Sciatic nerve (tissue), 2 donors: Measurements from ENCODE around the gene NOD1. TPM values are rescaled to one million over a fixed set of nuclear protein-coding genes. Genes with fewer than 3 reads are reported as not detected.
"Not testable (repeated sequence)": the region's sequence is repeated elsewhere in the genome, so short reads cannot be mapped to it uniquely, and the experiment has no call there.

ENCODE experiments used
- ATAC-seq: fragments of 200-7000 bp; cut with Tn5 transposase; one replicate; pipeline ENCODE4 v1.9.1; 2020; ENCODE audit warnings: mild to moderate bottlenecking, moderate library complexity
- DNase-seq: peaks from one replicate; pipeline ENCODE4 v3.0.0-alpha.2; 2020; ENCODE audit warnings: low spot score
- intact Hi-C: fragments of 100-400 bp; cut with DNase I; formaldehyde crosslinking; loops from one replicate; pipeline ENCODE4 v1.14.2; 2022
- total RNA-seq: library from RNA; stranded (reverse); fragmentation: NEBNext Ultra II Directional; extraction: Animal tissue kit (Norgen Biotek cat#: 25700); gene quantifications from one replicate; pipeline ENCODE4 v1.2.1, GENCODE V29; 2021
- donor health status: DM: no; HTN: no; CAD: no.
- donor health status: DM: no; HTN: no; CAD: no.

The NOD1 gene
- total RNA-seq, 1 donor from 2014 or later = 33.0 TPM

- DNase-seq (no peak), ATAC-seq (no peak)
- intact Hi-C loops = no loop called here
These were observed 49.4 kb downstream of the NOD1 start for GRCh38 chr7:30429156-30429530.

- ATAC-seq (peak; percentile 16), DNase-seq (no peak)
These were observed 50.1 kb downstream of the NOD1 start for GRCh38 chr7:30428246-30429155.

DNA sequence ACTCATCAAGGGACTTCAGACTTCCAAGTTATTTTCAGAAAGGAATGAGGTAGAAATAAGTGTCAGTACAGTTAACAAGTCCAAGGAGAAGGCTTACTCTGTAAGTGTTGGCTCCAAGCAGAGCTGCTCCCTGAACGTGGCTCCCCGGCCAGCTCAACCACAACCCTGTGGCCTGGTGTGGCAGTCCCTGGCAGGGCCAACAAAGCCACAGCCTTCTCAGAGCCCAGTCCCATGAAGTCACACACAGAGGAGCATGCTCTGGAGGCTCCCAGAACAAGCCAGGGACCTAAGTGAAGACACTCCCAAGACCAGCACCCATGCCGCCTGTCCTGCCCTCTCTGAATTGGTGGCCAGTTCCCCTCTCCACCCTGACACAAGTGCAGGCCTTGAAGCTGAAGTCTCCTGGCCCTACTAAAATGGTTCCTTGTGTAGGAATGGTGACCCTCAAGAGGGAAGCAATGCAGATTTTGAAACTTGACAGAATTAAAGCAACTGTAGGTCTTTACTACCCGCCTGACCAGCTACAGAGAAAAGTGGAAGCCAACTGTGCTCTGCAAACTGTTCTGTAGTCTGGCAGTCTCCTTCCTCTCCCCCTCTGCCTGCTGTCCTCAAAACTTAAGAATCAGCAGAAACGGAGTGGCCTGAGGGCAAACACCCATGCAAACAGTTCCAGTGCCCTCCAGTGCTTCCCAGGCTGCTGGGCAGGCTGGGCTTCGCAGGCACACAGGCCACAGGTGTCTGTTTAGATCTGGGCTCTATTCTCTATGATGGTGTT lies 51.1 kb downstream of the NOD1 start:
- intact Hi-C loops = no loop called here
- ATAC-seq (peak; percentile 67), DNase-seq (no peak)

More at GRCh38 chr7:30428246-30429155, 50.1 kb downstream of the NOD1 start:
- intact Hi-C loops = no loop called here

DNA sequence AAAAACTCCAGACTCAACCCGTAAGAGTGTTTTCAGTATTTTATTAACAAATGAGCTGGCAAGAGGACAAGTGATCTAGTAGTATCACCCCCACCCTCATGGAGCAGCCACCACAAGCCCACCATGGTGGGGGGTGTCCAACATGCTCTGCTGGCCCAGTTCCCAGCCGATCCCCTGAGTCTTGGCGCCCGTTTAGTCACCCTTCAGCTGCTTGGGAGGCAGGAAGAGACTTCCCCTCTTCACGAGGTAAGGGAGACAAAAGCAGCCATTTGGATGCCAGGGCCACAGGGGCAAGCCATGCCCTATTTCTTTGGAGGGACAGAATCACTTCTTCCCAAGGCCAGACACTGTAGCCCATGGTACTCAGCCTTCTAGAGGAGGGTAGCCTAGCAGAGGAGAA lies 54.1 kb downstream of the NOD1 start:
- ATAC-seq (no peak), DNase-seq (no peak)
- intact Hi-C loops = no loop called here

GRCh38 chr7:30423788-30424505 lies 54.6 kb downstream of the NOD1 start:
- intact Hi-C loops = no loop called here
- ATAC-seq (no peak), DNase-seq (no peak)

GRCh38 chr7:30422922-30423321 lies 55.7 kb downstream of the NOD1 start:
- no peak for DNase-seq
- intact Hi-C loops = no loop called here
- ATAC-seq = no peak

- intact Hi-C loops = no loop called here
- ATAC-seq = no peak
- DNase-seq = no peak
These were observed 56.9 kb downstream of the NOD1 start for GRCh38 chr7:30421647-30422196.

- intact Hi-C loops = no loop called here
- ATAC-seq (no peak), DNase-seq (no peak)
These were observed 57.9 kb downstream of the NOD1 start for GRCh38 chr7:30420662-30421061.

- ATAC-seq, intact Hi-C loops, DNase-seq: not testable (repeated sequence)
These were observed 58.5 kb downstream of the NOD1 start for GRCh38 chr7:30420080-30420479.

GRCh38 chr7:30413864-30414263 lies 64.7 kb downstream of the NOD1 start:
- intact Hi-C loops = loop anchor here (5.0 kb wide), 1 partner anchor 247 kb away; no protein-coding TSS in a partner anchor
- DNase-seq = no peak
- ATAC-seq = no peak

- intact Hi-C loops = loop anchor here (5.0 kb wide), 1 partner anchor 246 kb away; no protein-coding TSS in a partner anchor
- ATAC-seq = peak; percentile 91
- no peak for DNase-seq
These were observed 65.6 kb downstream of the NOD1 start for GRCh38 chr7:30412782-30413504.

GRCh38 chr7:30411897-30412296 lies 66.7 kb downstream of the NOD1 start:
- no peak for ATAC-seq
- no peak for DNase-seq
- intact Hi-C loops = loop anchor here (5.0 kb wide), 1 partner anchor 245 kb away; no protein-coding TSS in a partner anchor

GRCh38 chr7:30411173-30411572 lies 67.4 kb downstream of the NOD1 start:
- intact Hi-C loops = loop anchor here (5.0 kb wide), 1 partner anchor 244 kb away; no protein-coding TSS in a partner anchor
- DNase-seq = no peak
- no peak for ATAC-seq

GRCh38 chr7:30406664-30407425 lies 71.7 kb downstream of the NOD1 start:
- no peak for ATAC-seq
- intact Hi-C loops = no loop called here
- no peak for DNase-seq

DNA sequence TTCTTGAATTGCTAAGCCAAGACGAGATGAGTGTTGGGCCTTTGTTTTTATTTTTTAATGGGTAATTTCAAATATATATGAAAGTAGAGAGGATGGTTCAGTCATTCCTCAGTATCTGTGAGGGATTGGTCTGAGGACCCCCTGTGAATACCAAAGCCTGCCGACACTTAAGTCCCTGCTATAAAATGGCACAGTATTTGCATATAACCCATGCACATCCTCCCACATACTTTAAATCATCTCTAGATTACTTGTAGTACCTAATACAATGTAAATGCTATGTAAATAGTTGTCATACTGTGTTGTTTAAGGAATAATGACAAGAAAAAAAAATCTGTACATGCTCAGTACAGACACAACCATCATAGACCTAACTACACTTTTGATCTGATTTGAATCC lies 73.4 kb downstream of the NOD1 start:
- ATAC-seq (no peak), DNase-seq (no peak)
- intact Hi-C loops = no loop called here

DNA sequence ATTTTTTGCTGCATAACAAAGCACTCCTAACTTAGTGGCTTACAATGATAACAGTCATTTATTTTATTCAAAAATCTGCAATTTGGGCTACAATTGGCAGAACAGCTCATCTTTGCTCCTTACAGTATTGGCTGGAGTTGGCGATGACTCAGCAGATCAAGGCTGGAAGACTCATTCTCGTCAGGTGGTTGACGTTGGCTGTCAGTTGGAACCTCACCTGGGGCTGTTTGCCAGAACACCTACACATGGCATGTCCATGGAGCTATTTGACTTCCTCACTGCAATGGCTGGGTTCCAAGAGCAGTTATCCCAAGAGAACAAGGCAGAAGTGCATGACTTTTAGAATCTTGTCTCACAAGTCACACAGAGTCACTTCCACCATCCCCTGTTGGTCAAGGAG lies 75.1 kb downstream of the NOD1 start:
- ATAC-seq = no peak
- DNase-seq = no peak
- intact Hi-C loops = no loop called here

DNA sequence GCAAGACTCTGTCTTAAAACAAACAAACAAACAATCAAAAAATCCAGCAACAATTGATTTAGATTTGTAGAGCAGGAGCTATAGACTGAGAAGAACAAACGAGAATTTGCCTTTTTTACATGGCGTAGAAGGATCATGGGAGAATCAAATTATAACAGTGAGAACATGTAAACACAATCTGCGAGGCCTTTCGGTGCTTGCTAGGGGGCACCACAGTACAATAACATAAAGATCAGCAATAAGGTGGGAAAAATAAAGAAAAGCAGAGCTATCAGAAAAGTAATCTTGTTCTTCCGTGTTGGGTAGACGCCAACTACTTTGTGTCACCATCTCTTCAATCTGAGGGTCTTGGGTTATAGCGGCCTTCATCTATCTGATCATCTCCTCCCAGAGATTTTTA lies 82.2 kb downstream of the NOD1 start:
- intact Hi-C loops = no loop called here
- no peak for ATAC-seq
- no peak for DNase-seq

- intact Hi-C loops = no loop called here
- no peak for DNase-seq
- no peak for ATAC-seq
These were observed 82.9 kb downstream of the NOD1 start for GRCh38 chr7:30395676-30396075.
